ENCODE results near the gene CEACAM19.

The CEACAM19 gene

GRCh38 chr19:44722131-44723121 is 51.1 kb downstream of the CEACAM19 start:
- FAIRE-seq, result no peak
- no peak for TF ChIP-seq CTCF (IDR thresholded peaks at IDR 0.05; ENCODE audit: insufficient read depth, missing control alignments)
- DNase-seq (ENCODE audit: insufficient read length, low spot score), result no peak

- no peak for TF ChIP-seq CTCF (IDR thresholded peaks at IDR 0.05; ENCODE audit: insufficient read depth, missing control alignments)
- no peak for FAIRE-seq
- DNase-seq (ENCODE audit: insufficient read length, low spot score), result no peak
Measured at GRCh38 chr19:44723299-44723951, 52.1 kb downstream of the CEACAM19 start.

GRCh38 chr19:44723952-44724319 is 52.7 kb downstream of the CEACAM19 start:
- peak; percentile 67 for DNase-seq (ENCODE audit: insufficient read length, low spot score)
- no peak for FAIRE-seq
- peak; percentile 97 for TF ChIP-seq CTCF (IDR thresholded peaks at IDR 0.05; ENCODE audit: insufficient read depth, missing control alignments)

GRCh38 chr19:44725251-44725650 is 54.0 kb downstream of the CEACAM19 start:
- DNase-seq (ENCODE audit: insufficient read length, low spot score) (no peak), FAIRE-seq (no peak)
- TF ChIP-seq CTCF (IDR thresholded peaks at IDR 0.05; ENCODE audit: insufficient read depth, missing control alignments), result no peak

GRCh38 chr19:44725684-44726083 is 54.4 kb downstream of the CEACAM19 start:
- no peak for DNase-seq (ENCODE audit: insufficient read length, low spot score)
- TF ChIP-seq CTCF (IDR thresholded peaks at IDR 0.05; ENCODE audit: insufficient read depth, missing control alignments), result no peak
- no peak for FAIRE-seq

GRCh38 chr19:44726465-44726864 is 55.2 kb downstream of the CEACAM19 start:
- no peak for DNase-seq (ENCODE audit: insufficient read length, low spot score)
- TF ChIP-seq CTCF (IDR thresholded peaks at IDR 0.05; ENCODE audit: insufficient read depth, missing control alignments), result no peak
- no peak for FAIRE-seq

- FAIRE-seq, result no peak
- no peak for TF ChIP-seq CTCF (IDR thresholded peaks at IDR 0.05; ENCODE audit: insufficient read depth, missing control alignments)
- no peak for DNase-seq (ENCODE audit: insufficient read length, low spot score)
Measured at GRCh38 chr19:44728178-44728577, 56.9 kb downstream of the CEACAM19 start.
